CD14-positive monocyte (primary cell): Measurements from ENCODE around the gene ADK. TPM values are rescaled to one million over a fixed set of nuclear protein-coding genes. Genes with fewer than 3 reads are reported as not detected.

Experiments used
- DNase-seq, 3 donors: peaks; one replicate each; pipeline ENCODE4 v3.0.0-alpha.2; 2011 to 2022
- H2AFZ ChIP-seq: 2 replicates; pipeline ENCODE4 v1.6.0; 2012; ENCODE audit warnings: mild to moderate bottlenecking, low read depth, low read length, inconsistent platforms; ENCODE audit not compliant: insufficient read depth, poor library complexity, severe bottlenecking
- H3K27ac ChIP-seq, 2 donors: 1 replicate in 1 of 2; 2 replicates in 1 of 2; pipeline ENCODE4 v1.5.1; 2012 to 2013; ENCODE audit warnings: low read length in 2 of 2, control low read depth in 1 of 2, inconsistent platforms in 1 of 2, low read depth in 1 of 2, mild to moderate bottlenecking in 1 of 2
- H3K27me3 ChIP-seq, 2 donors: one replicate each; pipeline versions ENCODE4 v1.6.0 to v1.6.1; 2011 to 2013; ENCODE audit warnings: low read length in 2 of 2; ENCODE audit not compliant: control insufficient read depth in 2 of 2, insufficient read depth in 2 of 2
- H3K36me3 ChIP-seq, 2 donors: replicated peaks in 1 of 2; 1 replicate in 1 of 2; 2 replicates in 1 of 2; pipeline versions ENCODE4 v1.5.1 to v1.6.1; 2012 to 2013; ENCODE audit warnings: low read length in 2 of 2, control low read depth in 1 of 2, inconsistent platforms in 1 of 2, mild to moderate bottlenecking in 1 of 2; ENCODE audit not compliant: insufficient read depth in 2 of 2, control insufficient read depth in 1 of 2
- H3K4me1 ChIP-seq, 2 donors: 1 replicate in 1 of 2; 2 replicates in 1 of 2; pipeline versions ENCODE4 v1.5.1 to v1.6.1; 2012 to 2013; ENCODE audit warnings: low read length in 2 of 2, control low read depth in 1 of 2, inconsistent platforms in 1 of 2, mild to moderate bottlenecking in 1 of 2, moderate library complexity in 1 of 2; ENCODE audit not compliant: insufficient read depth in 2 of 2, control insufficient read depth in 1 of 2
- H3K4me2 ChIP-seq: replicated peaks from 2 replicates; pipeline ENCODE3; 2012; ENCODE audit warnings: low read length, moderate library complexity, mild to moderate bottlenecking; ENCODE audit not compliant: poor library complexity, severe bottlenecking; ENCODE audit errors: extremely low read depth
- H3K4me3 ChIP-seq, 3 experiments: fragments of 200-600 bp in 1 of 3; sonication (generic) in 1 of 3; replicated peaks in 1 of 3; 1 replicate in 2 of 3; 2 replicates in 1 of 3; pipeline ENCODE4 v1.5.1; 2011 to 2013; ENCODE audit warnings: low read length in 3 of 3, mild to moderate bottlenecking in 3 of 3, control low read depth in 2 of 3, low read depth in 2 of 3, inconsistent platforms in 1 of 3, moderate library complexity in 1 of 3
- H3K79me2 ChIP-seq: 2 replicates; pipeline ENCODE4 v1.6.0; 2012; ENCODE audit warnings: mild to moderate bottlenecking, control low read depth, inconsistent platforms, low read length, moderate library complexity; ENCODE audit not compliant: insufficient read depth
- H3K9ac ChIP-seq: 2 replicates; pipeline ENCODE4 v1.6.0; 2017; ENCODE audit warnings: low read length, mild to moderate bottlenecking; ENCODE audit not compliant: insufficient read depth, poor library complexity, severe bottlenecking
- H3K9me3 ChIP-seq, 2 donors: replicated peaks in 1 of 2; 1 replicate in 1 of 2; 2 replicates in 1 of 2; pipeline versions ENCODE4 v1.5.1 to v1.6.1; 2012 to 2013; ENCODE audit warnings: low read length in 2 of 2, control low read depth in 1 of 2; ENCODE audit not compliant: control insufficient read depth in 1 of 2, insufficient read depth in 1 of 2
- H4K20me1 ChIP-seq: 2 replicates; pipeline ENCODE4 v1.6.0; 2012; ENCODE audit warnings: mild to moderate bottlenecking, low read length, control low read depth, moderate library complexity; ENCODE audit not compliant: insufficient read depth
- H3K27ac Mint-ChIP-seq, 7 donors: one replicate each; pipeline ENCODE4 v1.8.0; 2020; ENCODE audit warnings: mild to moderate bottlenecking in 7 of 7, mixed read lengths in 7 of 7, moderate library complexity in 6 of 7, inconsistent platforms in 2 of 7
- H3K27me3 Mint-ChIP-seq, 3 donors: one replicate each; pipeline ENCODE4 v1.8.0; 2021 to 2022; ENCODE audit warnings: low read depth in 3 of 3, mild to moderate bottlenecking in 3 of 3, mixed read lengths in 3 of 3, moderate library complexity in 3 of 3, inconsistent platforms in 1 of 3
- H3K36me3 Mint-ChIP-seq, 2 donors: one replicate each; pipeline ENCODE4 v1.8.0; 2020; ENCODE audit warnings: mixed read lengths in 2 of 2, inconsistent platforms in 1 of 2, mild to moderate bottlenecking in 1 of 2
- H3K4me1 Mint-ChIP-seq: one replicate; pipeline ENCODE4 v1.8.0; 2020; ENCODE audit warnings: mild to moderate bottlenecking, mixed read lengths
- H3K4me3 Mint-ChIP-seq, 2 donors: one replicate each; pipeline ENCODE4 v1.8.0; 2020; ENCODE audit warnings: mild to moderate bottlenecking in 2 of 2, mixed read lengths in 2 of 2, moderate library complexity in 1 of 2
- H3K9me3 Mint-ChIP-seq, 7 donors: one replicate each; pipeline ENCODE4 v1.8.0; 2020 to 2022; ENCODE audit warnings: mixed read lengths in 7 of 7, mild to moderate bottlenecking in 6 of 7, moderate library complexity in 6 of 7, inconsistent platforms in 2 of 7
- CTCF ChIP-seq: fragments of 200-600 bp; IDR thresholded peaks from one replicate; pipeline ENCODE4 v1.8.0; 2022; ENCODE audit warnings: antibody characterized with exemption, mild to moderate bottlenecking
- WGBS: methylation state at CpG from one replicate; pipeline ENCODE4 v1.1.5; 2013; ENCODE audit warnings: missing lambda C conversion rate; ENCODE audit not compliant: insufficient coverage; 5-methylcytosine and 5-hydroxymethylcytosine counted together
- intact Hi-C, 2 donors: fragments of 100-400 bp; cut with micrococcal nuclease; formaldehyde crosslinking; loops; one replicate each; pipeline versions ENCODE4 v1.15.0 to v1.15.1; 2023
- polyA plus RNA-seq, 3 donors: library from polyadenylated mRNA; depleted of rRNA in 1 of 3; unstranded in 2 of 3; stranded (reverse) in 1 of 3; fragments of 300-500 nt in 2 of 3; fragments of >200 nt in 1 of 3; fragmentation: Illumina TruSeq in 2 of 3; gene quantifications; 1 replicate in 2 of 3; 2 replicates in 1 of 3; pipeline ENCODE4 v1.2.3, GENCODE V29; 2012 to 2021

The ADK gene
- polyA plus RNA-seq, 3 donors, result 6.4 to 38.2 (median 35.7) TPM

GRCh38 chr10:74110120-74110519 lies 40.9 kb upstream of the ADK start:
- Histone ChIP-seq H3K27me3 (no peaks in the 10 kb centered on the region), H3K4me1 (no peaks in the 10 kb centered on the region), H3K27ac (no peak overlapping the region), H4K20me1 (peaks cover 89% of the 10 kb centered on the region), H3K9me3 (no peaks in the 10 kb centered on the region), H3K36me3 (peaks cover 98 to 100% of the 10 kb centered on the region in 2 donors), H3K4me3 (no peak overlapping the region), H3K9ac (no peak overlapping the region), H2AFZ (no peak overlapping the region), H3K4me2 (no peak overlapping the region), H3K79me2 (no peaks in the 10 kb centered on the region)
- Mint-ChIP-seq H3K27me3 (no peaks in the 10 kb centered on the region), H3K36me3 (peaks cover 94 to 99% of the 10 kb centered on the region in 2 donors), H3K4me1 (no peaks in the 10 kb centered on the region), H3K4me3 (no peak overlapping the region), H3K9me3 (no peaks in the 10 kb centered on the region), H3K27ac (peak overlapping the region in 4 of 7 donors; percentile 1 to 71 (median 36))
- 100% methylated on average over 1 of the region's 1 CpG for WGBS
- no peak for TF ChIP-seq CTCF
- DNase-seq, result no peak
- intact Hi-C loops, result no loop called here

- H3K79me2 ChIP-seq, result no peaks in the 10 kb centered on the region
- Mint-ChIP-seq H3K27me3 (no peaks in the 10 kb centered on the region), H3K36me3 (peaks cover 94 to 98% of the 10 kb centered on the region in 2 donors), H3K9me3 (no peaks in the 10 kb centered on the region), H3K4me3 (no peak overlapping the region), H3K4me1 (no peaks in the 10 kb centered on the region), H3K27ac (peak overlapping the region in 1 of 7 donors; percentile 75)
- H3K27ac ChIP-seq, result no peak overlapping the region
- H3K36me3 ChIP-seq, result peaks cover 98 to 100% of the 10 kb centered on the region in 2 donors
- H3K4me1 ChIP-seq, result no peaks in the 10 kb centered on the region
- H3K9ac ChIP-seq, result no peak overlapping the region
- no peak for TF ChIP-seq CTCF
- no peaks in the 10 kb centered on the region for H3K9me3 ChIP-seq
- 98% methylated on average over 10 of the region's 14 CpGs for WGBS
- H3K4me3 ChIP-seq, result no peak overlapping the region
- DNase-seq, result no peak
- no peak overlapping the region for H3K4me2 ChIP-seq
- peaks cover 93% of the 10 kb centered on the region for H4K20me1 ChIP-seq
- H3K27me3 ChIP-seq, result no peaks in the 10 kb centered on the region
- H2AFZ ChIP-seq, result no peak overlapping the region
- intact Hi-C loops, result no loop called here
Observed at GRCh38 chr10:74111799-74112198, 39.2 kb upstream of the ADK start.
